GM21529 (cell line): ENCODE data around the gene KRTAP10-6.
"Not testable (repeated sequence)": the region's sequence is repeated elsewhere in the genome, so short reads cannot be mapped to it uniquely, and the experiment has no call there.

Source experiments
- ATAC-seq: cut with Tn5 transposase; IDR thresholded peaks from one replicate; pipeline ENCODE4 v1.9.1; 2021; ENCODE audit not compliant: unreplicated experiment

Gene KRTAP10-6

DNA sequence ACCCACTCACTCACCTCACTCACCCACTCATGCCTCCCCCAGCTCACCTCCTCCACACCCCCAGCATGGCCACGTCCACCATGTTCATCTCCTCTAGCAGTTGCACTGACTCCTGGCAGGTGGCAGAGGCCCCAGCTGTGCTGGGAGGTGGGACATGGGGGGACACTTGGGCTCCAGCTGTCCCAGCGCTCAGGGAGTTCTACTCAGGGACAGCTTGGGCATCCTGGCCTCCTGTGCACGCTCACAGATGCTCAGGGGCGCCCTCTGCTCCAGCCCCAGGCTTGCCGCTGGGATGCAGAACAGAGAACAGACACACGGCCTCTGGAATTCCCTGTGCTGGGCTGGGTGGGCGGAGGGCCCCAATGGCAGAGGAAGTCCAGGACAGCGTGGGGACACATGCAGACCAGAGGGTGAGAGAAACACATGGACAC lies 24.8 kb upstream of the KRTAP10-6 start:
- ATAC-seq, result no peak

DNA sequence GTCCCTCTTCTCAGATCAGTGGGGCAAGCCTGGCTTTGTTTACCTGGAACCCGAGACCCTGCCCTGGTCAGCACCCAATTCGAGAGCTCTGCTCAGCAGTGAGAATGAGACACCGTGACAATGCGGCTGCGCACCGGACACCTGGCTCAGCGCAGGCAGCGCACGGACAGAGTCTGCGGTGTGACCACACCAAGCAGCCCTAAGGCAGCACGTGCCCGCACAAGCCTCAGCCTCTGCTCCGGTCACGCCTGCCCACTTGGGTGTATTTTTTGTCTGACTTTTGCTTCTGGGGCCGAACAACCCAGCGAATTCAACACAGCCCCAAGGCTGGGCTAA lies 24.3 kb upstream of the KRTAP10-6 start:
- ATAC-seq, result no peak

- no peak for ATAC-seq
Observed at GRCh38 chr21:44615911-44616590, 23.7 kb upstream of the KRTAP10-6 start.

GRCh38 chr21:44615466-44615865 lies 23.2 kb upstream of the KRTAP10-6 start:
- ATAC-seq, result no peak

DNA sequence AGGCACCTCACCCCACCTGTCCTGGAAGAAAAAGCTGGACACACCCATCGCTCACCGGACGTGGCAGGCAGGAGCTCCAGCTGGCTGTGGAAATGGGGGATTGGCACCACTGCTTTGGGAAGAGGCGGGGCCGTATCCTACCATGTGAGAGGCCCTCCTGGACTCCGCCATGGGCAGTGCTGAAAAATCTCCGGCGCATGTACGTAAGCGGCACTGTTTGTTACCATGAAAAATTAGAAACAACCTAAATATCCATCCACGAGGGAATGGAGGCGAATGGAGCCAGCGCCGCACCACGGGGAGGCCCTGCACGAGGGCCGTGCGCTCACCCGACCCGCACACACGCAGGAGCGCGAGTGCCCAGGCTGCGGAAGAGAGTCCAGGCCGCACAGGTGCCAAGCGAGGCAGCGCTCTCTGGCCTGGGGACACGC lies 22.7 kb upstream of the KRTAP10-6 start:
- no peak for ATAC-seq

- no peak for ATAC-seq
Observed at GRCh38 chr21:44614161-44614631, 21.9 kb upstream of the KRTAP10-6 start.

- no peak for ATAC-seq
Observed at GRCh38 chr21:44613386-44614155, 21.3 kb upstream of the KRTAP10-6 start.

DNA sequence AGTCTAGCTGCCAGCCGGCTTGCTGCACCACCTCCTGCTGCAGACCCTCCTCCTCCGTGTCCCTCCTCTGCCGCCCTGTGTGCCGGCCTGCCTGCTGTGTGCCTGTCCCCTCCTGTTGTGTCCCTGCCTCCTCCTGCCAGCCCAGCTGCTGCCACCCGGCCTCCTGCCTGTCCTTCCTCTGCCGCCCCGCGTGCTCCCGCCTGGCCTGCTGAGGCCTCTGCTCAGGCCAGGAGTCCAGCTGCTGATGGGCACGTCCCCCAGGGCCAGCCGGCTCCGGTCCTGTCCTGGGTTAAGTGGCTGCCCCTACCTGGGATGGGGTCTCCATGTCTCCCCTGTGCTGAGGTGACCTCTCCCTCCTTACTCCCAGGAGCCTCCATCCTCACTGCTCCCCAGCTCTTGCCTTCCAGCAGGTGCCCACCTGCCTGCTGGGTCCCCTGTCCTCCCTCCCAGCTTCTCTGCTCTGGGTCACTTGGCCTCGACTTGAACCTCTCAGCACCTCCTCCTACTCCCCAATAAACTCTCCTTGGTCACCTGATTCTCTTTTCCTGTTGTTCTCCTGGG lies 20.4 kb upstream of the KRTAP10-6 start:
- ATAC-seq, result no peak

DNA sequence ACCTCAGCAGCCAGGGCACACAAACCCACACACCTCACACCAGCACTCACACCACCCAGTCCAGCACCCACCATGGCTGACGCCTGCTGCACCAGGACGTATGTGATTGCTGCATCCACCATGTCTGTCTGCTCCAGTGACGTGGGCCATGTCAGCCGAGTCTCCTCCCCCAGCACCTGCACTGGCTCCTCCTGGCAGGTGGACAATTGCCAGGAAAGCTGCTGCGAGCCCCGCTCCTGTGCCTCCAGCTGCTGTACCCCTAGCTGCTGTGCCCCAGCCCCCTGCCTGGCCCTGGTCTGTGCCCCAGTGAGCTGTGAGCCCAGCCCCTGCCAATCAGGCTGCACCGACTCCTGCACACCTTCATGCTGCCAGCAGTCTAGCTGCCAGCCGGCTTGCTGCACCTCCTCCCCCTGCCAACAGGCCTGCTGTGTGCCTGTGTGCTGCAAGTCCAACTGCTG lies 19.8 kb upstream of the KRTAP10-6 start, which contains the start of gene KRTAP10-8:
KRTAP10-8 (plus strand) TSS at position 51 of the 458 bp plus-strand sequence; CDS start at position 73, 22 bp downstream.
- ATAC-seq, result no peak

DNA sequence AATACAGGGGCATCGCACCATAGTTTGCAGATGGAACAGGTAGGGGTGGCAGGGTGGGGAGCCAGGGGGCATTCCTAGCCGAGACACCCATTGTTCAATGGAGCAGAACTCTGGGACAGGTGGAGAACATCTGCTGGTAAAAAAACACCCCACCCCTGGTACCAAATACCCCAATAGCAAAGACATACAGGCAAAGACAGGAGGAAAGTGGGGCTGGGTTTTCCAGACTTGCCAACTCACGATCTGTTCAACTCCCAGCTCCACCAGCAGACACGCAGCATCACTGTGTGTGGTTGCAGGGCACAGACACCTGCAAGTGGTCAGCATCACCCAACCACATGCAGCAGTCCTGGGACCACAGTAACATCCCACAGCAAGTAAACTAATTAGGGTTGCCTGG lies 19.2 kb upstream of the KRTAP10-6 start:
- no peak for ATAC-seq

GRCh38 chr21:44610157-44610843 lies 18.0 kb upstream of the KRTAP10-6 start:
- ATAC-seq, result not testable (repeated sequence)

DNA sequence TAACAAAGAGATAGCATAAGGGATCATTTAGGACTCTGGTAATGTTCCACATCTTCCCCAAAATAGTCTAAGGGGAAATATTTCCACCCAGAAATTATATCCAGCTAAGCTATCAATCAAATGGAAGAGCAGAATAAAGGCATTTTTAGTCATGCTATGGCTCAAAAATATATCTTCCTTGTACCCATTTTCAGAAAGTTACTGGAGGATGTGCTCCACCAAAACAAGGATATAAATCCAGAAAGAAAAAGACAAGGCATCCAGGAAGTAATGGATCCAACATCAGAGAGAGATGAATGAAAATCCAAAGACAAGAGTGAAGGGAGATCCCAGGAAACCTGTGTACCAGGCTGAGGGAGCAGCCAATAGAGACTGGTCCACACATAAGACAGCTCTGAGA lies 16.9 kb upstream of the KRTAP10-6 start:
- ATAC-seq, result no peak

GRCh38 chr21:44606495-44606894 lies 14.2 kb upstream of the KRTAP10-6 start:
- no peak for ATAC-seq

DNA sequence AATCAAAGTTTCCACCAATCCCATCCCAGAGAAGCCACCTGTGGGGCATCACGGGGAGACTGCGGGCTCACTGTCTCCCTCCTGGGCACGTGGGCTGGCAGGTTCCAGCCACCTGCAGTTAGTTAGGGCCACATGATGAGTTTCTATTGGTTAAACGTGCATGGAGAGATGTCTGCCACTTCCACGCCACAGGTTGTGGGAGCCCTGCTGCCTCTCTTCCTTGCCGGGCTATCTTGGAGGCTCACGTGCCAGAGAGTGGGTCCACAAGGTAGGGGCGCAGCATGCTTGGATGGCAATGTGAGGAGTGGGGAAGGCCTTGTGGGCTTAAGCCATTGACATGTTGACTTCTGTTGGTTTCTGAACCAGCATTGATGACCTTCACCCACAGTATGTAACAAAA lies 11.6 kb upstream of the KRTAP10-6 start:
- no peak for ATAC-seq

GRCh38 chr21:44603109-44603875 lies 11.0 kb upstream of the KRTAP10-6 start:
- no peak for ATAC-seq

- no peak for ATAC-seq
Observed at GRCh38 chr21:44602463-44602850, 10.2 kb upstream of the KRTAP10-6 start.

GRCh38 chr21:44601596-44602462 lies 9.5 kb upstream of the KRTAP10-6 start:
- no peak for ATAC-seq

DNA sequence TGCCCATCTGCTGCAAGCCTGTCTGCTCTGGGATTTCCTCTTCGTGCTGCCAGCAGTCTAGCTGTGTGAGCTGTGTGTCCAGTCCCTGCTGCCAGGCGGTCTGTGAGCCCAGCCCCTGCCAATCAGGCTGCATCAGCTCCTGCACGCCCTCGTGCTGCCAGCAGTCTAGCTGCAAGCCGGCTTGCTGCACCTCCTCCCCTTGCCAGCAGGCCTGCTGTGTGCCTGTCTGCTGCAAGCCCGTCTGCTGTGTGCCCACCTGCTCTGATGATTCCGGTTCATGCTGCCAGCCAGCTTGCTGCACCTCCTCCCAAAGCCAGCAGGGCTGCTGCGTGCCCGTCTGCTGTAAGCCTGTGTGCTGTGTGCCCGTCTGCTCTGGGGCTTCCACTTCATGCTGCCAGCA lies 8.8 kb upstream of the KRTAP10-6 start:
- not testable (repeated sequence) for ATAC-seq

DNA sequence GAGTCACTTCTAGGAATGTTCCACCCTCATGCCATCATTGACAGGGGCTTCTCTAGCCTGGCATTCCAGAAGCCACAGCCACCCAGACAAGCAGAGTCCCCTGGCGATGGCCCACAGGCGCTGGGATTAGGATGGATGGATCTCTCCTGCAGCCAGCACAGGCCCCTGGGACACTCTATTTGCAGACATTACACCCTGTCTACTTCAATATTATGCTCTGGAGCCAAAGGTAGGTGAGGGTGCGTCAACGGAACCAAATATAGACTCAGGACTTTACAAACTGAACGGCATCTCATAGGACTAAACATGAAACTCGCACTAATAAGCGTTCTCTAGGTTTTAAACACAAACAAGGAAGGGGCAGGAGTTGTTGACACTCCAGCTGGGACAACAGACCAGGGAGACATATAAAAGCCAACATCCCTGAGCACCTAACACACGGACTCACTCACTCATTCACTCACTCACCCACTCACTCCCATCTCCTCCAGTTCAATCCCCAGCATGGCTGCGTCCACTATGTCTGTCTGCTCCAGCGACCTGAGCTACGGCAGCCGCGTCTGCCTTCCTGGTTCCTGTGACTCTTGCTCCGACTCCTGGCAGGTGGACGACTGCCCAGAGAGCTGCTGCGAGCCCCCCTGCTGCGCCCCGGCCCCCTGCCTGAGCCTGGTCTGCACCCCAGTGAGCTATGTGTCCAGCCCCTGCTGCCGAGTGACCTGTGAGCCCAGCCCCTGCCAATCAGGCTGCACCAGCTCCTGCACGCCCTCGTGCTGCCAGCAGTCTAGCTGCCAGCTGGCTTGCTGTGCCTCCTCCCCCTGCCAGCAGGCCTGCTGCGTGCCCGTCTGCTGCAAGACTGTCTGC lies 8.0 kb upstream of the KRTAP10-6 start, which contains the start of gene KRTAP10-7:
KRTAP10-7 (plus strand) TSS at position 480 of the 861 bp plus-strand sequence; CDS start at position 505, 25 bp downstream.
- ATAC-seq, result not testable (repeated sequence)
